SK-N-SH (cell line): ENCODE measurements around the gene PGA5.

Experiments used
- CHD2 ChIP-seq: fragments of 150-350 bp; IDR thresholded peaks from 2 replicates; pipeline ENCODE4 v1.6.1; 2018; ENCODE audit warnings: low read length; ENCODE audit not compliant: partially characterized antibody
- FOSL2 ChIP-seq: IDR thresholded peaks from 2 replicates; pipeline ENCODE4 v1.4.0; 2012; ENCODE audit warnings: low read depth, mild to moderate bottlenecking, moderate library complexity, borderline replicate concordance
- RAD21 ChIP-seq: IDR thresholded peaks from 2 replicates; pipeline ENCODE4 v1.6.1; 2012; ENCODE audit warnings: mild to moderate bottlenecking, low read length
- RFX5 ChIP-seq: IDR thresholded peaks from 2 replicates; pipeline ENCODE4 v1.6.1; 2012; ENCODE audit warnings: mild to moderate bottlenecking, improper control_type of control experiment, low read length
- SIN3A ChIP-seq: IDR thresholded peaks from 2 replicates; pipeline ENCODE4 v1.6.1; 2012; ENCODE audit warnings: low read depth, mild to moderate bottlenecking, low read length, moderate library complexity, borderline replicate concordance
- TAF1 ChIP-seq: IDR thresholded peaks from 2 replicates; pipeline ENCODE4 v1.6.1; 2012; ENCODE audit warnings: low read depth, mild to moderate bottlenecking, low read length, moderate library complexity, borderline replicate concordance
- TF ChIP-seq, protein P1 (sequence below): fragments of 200-600 bp; sonication (generic); IDR thresholded peaks from 2 replicates; pipeline ENCODE4 v1.6.1; 2017; ENCODE audit warnings: antibody characterized with exemption, mild to moderate bottlenecking, moderate library complexity
- TF ChIP-seq, protein P2 (sequence below): IDR thresholded peaks from 2 replicates; pipeline ENCODE4 v1.6.1; 2012; ENCODE audit warnings: mild to moderate bottlenecking, low read depth, low read length, moderate library complexity

DNA sequence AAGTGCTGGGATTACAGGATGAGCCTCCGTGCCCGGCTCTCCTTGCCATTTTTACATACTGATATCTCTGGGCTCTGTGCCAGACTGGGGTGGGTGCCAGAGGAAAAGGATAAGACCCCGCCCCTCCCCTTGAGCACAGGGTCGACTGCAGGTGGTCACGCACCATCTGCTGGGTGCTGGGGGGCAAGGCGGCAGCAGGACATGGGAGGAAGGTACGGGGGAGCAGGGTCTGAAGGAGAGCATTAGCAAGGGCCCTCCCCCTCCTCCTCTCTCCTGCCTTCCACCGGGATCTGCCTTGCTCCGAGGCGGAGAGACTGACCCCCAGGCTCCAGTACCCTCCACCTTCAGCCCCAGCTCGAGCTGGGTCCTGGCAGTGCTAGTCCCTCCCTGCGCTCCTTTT, 47.4 kb upstream of the PGA5 start:
- TF ChIP-seq, protein P1, sequence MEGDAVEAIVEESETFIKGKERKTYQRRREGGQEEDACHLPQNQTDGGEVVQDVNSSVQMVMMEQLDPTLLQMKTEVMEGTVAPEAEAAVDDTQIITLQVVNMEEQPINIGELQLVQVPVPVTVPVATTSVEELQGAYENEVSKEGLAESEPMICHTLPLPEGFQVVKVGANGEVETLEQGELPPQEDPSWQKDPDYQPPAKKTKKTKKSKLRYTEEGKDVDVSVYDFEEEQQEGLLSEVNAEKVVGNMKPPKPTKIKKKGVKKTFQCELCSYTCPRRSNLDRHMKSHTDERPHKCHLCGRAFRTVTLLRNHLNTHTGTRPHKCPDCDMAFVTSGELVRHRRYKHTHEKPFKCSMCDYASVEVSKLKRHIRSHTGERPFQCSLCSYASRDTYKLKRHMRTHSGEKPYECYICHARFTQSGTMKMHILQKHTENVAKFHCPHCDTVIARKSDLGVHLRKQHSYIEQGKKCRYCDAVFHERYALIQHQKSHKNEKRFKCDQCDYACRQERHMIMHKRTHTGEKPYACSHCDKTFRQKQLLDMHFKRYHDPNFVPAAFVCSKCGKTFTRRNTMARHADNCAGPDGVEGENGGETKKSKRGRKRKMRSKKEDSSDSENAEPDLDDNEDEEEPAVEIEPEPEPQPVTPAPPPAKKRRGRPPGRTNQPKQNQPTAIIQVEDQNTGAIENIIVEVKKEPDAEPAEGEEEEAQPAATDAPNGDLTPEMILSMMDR: no peak
- TF ChIP-seq SIN3A: no peak
- no peak for TF ChIP-seq CHD2
- TF ChIP-seq FOSL2: no peak
- TF ChIP-seq, protein P2, sequence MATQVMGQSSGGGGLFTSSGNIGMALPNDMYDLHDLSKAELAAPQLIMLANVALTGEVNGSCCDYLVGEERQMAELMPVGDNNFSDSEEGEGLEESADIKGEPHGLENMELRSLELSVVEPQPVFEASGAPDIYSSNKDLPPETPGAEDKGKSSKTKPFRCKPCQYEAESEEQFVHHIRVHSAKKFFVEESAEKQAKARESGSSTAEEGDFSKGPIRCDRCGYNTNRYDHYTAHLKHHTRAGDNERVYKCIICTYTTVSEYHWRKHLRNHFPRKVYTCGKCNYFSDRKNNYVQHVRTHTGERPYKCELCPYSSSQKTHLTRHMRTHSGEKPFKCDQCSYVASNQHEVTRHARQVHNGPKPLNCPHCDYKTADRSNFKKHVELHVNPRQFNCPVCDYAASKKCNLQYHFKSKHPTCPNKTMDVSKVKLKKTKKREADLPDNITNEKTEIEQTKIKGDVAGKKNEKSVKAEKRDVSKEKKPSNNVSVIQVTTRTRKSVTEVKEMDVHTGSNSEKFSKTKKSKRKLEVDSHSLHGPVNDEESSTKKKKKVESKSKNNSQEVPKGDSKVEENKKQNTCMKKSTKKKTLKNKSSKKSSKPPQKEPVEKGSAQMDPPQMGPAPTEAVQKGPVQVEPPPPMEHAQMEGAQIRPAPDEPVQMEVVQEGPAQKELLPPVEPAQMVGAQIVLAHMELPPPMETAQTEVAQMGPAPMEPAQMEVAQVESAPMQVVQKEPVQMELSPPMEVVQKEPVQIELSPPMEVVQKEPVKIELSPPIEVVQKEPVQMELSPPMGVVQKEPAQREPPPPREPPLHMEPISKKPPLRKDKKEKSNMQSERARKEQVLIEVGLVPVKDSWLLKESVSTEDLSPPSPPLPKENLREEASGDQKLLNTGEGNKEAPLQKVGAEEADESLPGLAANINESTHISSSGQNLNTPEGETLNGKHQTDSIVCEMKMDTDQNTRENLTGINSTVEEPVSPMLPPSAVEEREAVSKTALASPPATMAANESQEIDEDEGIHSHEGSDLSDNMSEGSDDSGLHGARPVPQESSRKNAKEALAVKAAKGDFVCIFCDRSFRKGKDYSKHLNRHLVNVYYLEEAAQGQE: no peak
- no peak for TF ChIP-seq TAF1
- TF ChIP-seq RFX5: no peak
- no peak for TF ChIP-seq RAD21
